HepG2 (cell line): ENCODE measurements around the gene ERO1A. TPM values are rescaled to one million over a fixed set of nuclear protein-coding genes. Genes with fewer than 3 reads are reported as not detected.

Experiments
- ATAC-seq: fragments of 200-7000 bp; cut with Tn5 transposase; 3 replicates; pipeline ENCODE4 v1.9.1; 2020; ENCODE audit warnings: mild to moderate bottlenecking, moderate library complexity
- BruUV-seq: library from RNA; stranded (reverse); fragments of 400-500 nt; replicated peaks from 2 replicates; lab custom pipeline; 2021; lab: Mats Ljungman, UMichigan
- CTCF ChIA-PET: fragments of 300-600 bp; formaldehyde crosslinking; extraction: SDS; loops from one replicate; lab custom pipeline; 2021; ENCODE audit warnings: low total read pairs, inconsistent platforms, low intra/inter-chr PET ratio; lab: Yijun Ruan, JAX
- POLR2A ChIA-PET: fragments of 350-600 bp; sonication (Branson Sonifier 250); formaldehyde crosslinking; loops from one replicate; lab custom pipeline; 2020; ENCODE audit warnings: antibody characterized with exemption, inconsistent platforms; lab: Yijun Ruan, JAX
- DNase-seq: peaks from one replicate; pipeline ENCODE4 v3.0.0-alpha.2; 2015; ENCODE audit warnings: low spot score
- FAIRE-seq: peaks from 3 replicates; lab custom pipeline; 2011; peaks lifted over from hg19 to GRCh38; lab: Jason Lieb, UNC
- H2AFZ ChIP-seq: one replicate; pipeline ENCODE4 v1.6.1; 2011; ENCODE audit warnings: low read length, inconsistent platforms
- H3K27ac ChIP-seq: fragments of 300-600 bp; 3 replicates; pipeline ENCODE4 v1.8.0; 2011; ENCODE audit warnings: mixed run types, mild to moderate bottlenecking, mixed read lengths, low read length, inconsistent platforms; ENCODE audit not compliant: insufficient read depth; ENCODE audit errors: extremely low read length
- H3K27me3 ChIP-seq, 2 experiments: fragments of 200-600 bp in 1 of 2; 2 replicates in 1 of 2; 3 replicates in 1 of 2; pipeline versions ENCODE4 v1.6.0 to v1.8.0; 2011; ENCODE audit warnings: low read length in 2 of 2, mild to moderate bottlenecking in 2 of 2, moderate library complexity in 2 of 2, inconsistent platforms in 1 of 2; ENCODE audit not compliant: insufficient read depth in 2 of 2, control insufficient read depth in 1 of 2
- H3K36me3 ChIP-seq, 2 experiments: fragments of 200-600 bp in 1 of 2; replicated peaks in 1 of 2; 2 replicates in 1 of 2; 3 replicates in 1 of 2; pipeline versions ENCODE4 v1.5.1 to v1.8.0; 2011; ENCODE audit warnings: low read length in 2 of 2, inconsistent platforms in 1 of 2; ENCODE audit not compliant: insufficient read depth in 2 of 2, control insufficient read depth in 1 of 2
- H3K4me1 ChIP-seq: 2 replicates; pipeline ENCODE4 v1.5.1; 2012; ENCODE audit warnings: low read length, inconsistent platforms; ENCODE audit not compliant: insufficient read depth
- H3K4me2 ChIP-seq: 2 replicates; pipeline ENCODE4 v1.6.0; 2011; ENCODE audit warnings: low read depth, low read length, inconsistent platforms
- H3K4me3 ChIP-seq, 3 experiments: fragments of 200-600 bp in 1 of 3; sonication (generic), shearing (Covaris generic) in 1 of 3; replicated peaks in 1 of 3; 2 replicates each; pipeline ENCODE4 v1.5.1; 2011 to 2016; ENCODE audit warnings: low read length in 3 of 3, inconsistent platforms in 2 of 3, low read depth in 2 of 3, mild to moderate bottlenecking in 2 of 3, control low read depth in 1 of 3, mixed read lengths in 1 of 3; ENCODE audit not compliant: insufficient read depth in 1 of 3
- H3K79me2 ChIP-seq: one replicate; pipeline ENCODE4 v1.6.1; 2011; ENCODE audit warnings: low read length, inconsistent platforms; ENCODE audit not compliant: insufficient read depth
- H3K9ac ChIP-seq: 2 replicates; pipeline ENCODE4 v1.6.0; 2011; ENCODE audit warnings: mild to moderate bottlenecking, low read depth, low read length, inconsistent platforms; ENCODE audit not compliant: insufficient read depth
- H3K9me3 ChIP-seq: 2 replicates; pipeline ENCODE4 v1.5.1; 2012; ENCODE audit warnings: mild to moderate bottlenecking, low read length
- H4K20me1 ChIP-seq: 2 replicates; pipeline ENCODE4 v1.6.0; 2011; ENCODE audit warnings: inconsistent platforms, mild to moderate bottlenecking, low read length, moderate library complexity; ENCODE audit not compliant: insufficient read depth
- LCORL ChIP-seq, 2 experiments: fragments of 450-650 bp in 1 of 2; sonication (generic) in 1 of 2; formaldehyde crosslinking in 1 of 2; IDR thresholded peaks; 2 replicates each; pipeline versions ENCODE4 v1.5.0 to v1.6.1; 2017 to 2020; ENCODE audit warnings: antibody characterized with exemption in 1 of 2, missing genetic modification reagents in 1 of 2
- SMAD1 ChIP-seq: sonication (generic); formaldehyde crosslinking; IDR thresholded peaks from 2 replicates; pipeline ENCODE4 v1.4.0; 2020; ENCODE audit warnings: missing genetic modification reagents, low read depth, mild to moderate bottlenecking, borderline replicate concordance
- ZNF891 ChIP-seq: sonication (generic); formaldehyde crosslinking; IDR thresholded peaks from 2 replicates; pipeline ENCODE4 v1.5.0; 2020; ENCODE audit warnings: mild to moderate bottlenecking, missing genetic modification reagents
- WGBS: methylation state at CpG from one replicate; pipeline ENCODE4 v1.1.6; 2017; ENCODE audit warnings: low lambda C conversion rate; 5-methylcytosine and 5-hydroxymethylcytosine counted together
- in situ Hi-C: cut with HindIII; loops from 2 replicates; pipeline ENCODE4 v1.10.0; 2017; ENCODE audit warnings: low pct_unique_long_range_greater_than_20kb; ENCODE audit not compliant: extremely low pct_ligation_motif_present
- intact Hi-C: fragments of 100-400 bp; cut with micrococcal nuclease; formaldehyde crosslinking; loops from one replicate; pipeline ENCODE4 v1.10.0; 2022; ENCODE audit not compliant: unreplicated experiment
- polyA plus RNA-seq, 8 experiments: library from polyadenylated mRNA; depleted of rRNA in 3 of 8; stranded (reverse) in 7 of 8; unstranded in 1 of 8; fragments of >200 nt; fragmentation: Illumina TruSeq in 4 of 8; extraction: Trizol in 4 of 8; gene quantifications; 2 replicates each; pipeline versions ENCODE4 v1.2.1 to v1.2.3, GENCODE V29; 2011 to 2016; ENCODE audit warnings: low read depth in 4 of 8, missing spikeins in 1 of 8, mixed read lengths in 1 of 8; ENCODE audit not compliant: insufficient read depth in 1 of 8
- total RNA-seq, 5 experiments: library from RNA; depleted of rRNA; stranded (reverse); fragments of >200 nt; fragmentation: Illumina TruSeq; extraction: Trizol; gene quantifications; 2 replicates each; pipeline ENCODE4 v1.2.3, GENCODE V29; 2016; ENCODE audit warnings: low read depth in 1 of 5
- TF ChIP-seq, protein P1 (sequence below): sonication (generic); formaldehyde crosslinking; IDR thresholded peaks from 2 replicates; pipeline ENCODE4 v1.9.0; 2021; ENCODE audit warnings: missing genetic modification reagents, mild to moderate bottlenecking, borderline replicate concordance

ERO1A gene
- total and polyA plus RNA-seq, 2 of the 13 experiments (the other 11 are each of a cell fraction or from before 2014, with no cell fraction given): 60.3 to 137 TPM

DNA sequence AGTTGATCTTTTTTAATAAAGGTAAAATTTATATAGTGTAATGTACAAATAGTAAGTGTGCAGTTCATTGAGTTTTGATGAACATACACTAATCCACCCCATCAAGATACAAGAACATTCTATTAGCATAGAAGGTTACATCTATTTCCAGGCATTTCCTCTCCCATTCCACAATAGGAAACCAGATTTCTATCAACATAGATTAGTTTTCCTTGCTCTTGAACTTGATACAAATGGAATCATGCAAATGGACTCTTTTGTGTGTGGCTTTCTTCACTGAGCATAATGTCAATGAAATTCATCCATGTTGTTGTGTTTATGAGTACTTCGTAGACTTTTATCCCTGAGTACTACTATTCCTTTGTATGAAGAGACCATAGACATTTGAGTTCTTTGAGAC is 45.4 kb upstream of the ERO1A start:
- no peak overlapping the region for H3K9ac ChIP-seq
- CTCF ChIA-PET: no interaction called here
- WGBS: 100% methylated on average over 1 of the region's 1 CpG
- ATAC-seq (no peak), FAIRE-seq (no peak), DNase-seq (no peak)
- no peak overlapping the region for H2AFZ ChIP-seq
- no peaks in the 10 kb centered on the region for H3K27me3 ChIP-seq
- BruUV-seq: no TSS peak
- in situ Hi-C loops: no loop called here
- POLR2A ChIA-PET: interaction anchor here (1.7 kb wide), 1 partner anchor 14 kb away, joined by 4 read pairs; no protein-coding TSS in a partner anchor
- no peak for TF ChIP-seq ZNF891 (CRISPR knock-in tag)
- H3K79me2 ChIP-seq: peaks cover 69% of the 10 kb centered on the region
- H3K4me1 ChIP-seq: peaks cover 32% of the 10 kb centered on the region
- intact Hi-C loops: no loop called here
- no peak overlapping the region for H3K27ac ChIP-seq
- peaks cover 0 to 6% of the 10 kb centered on the region in 2 experiments; a peak in 2 of 5 replicates for H3K36me3 ChIP-seq
- H3K9me3 ChIP-seq: no peaks in the 10 kb centered on the region
- H3K4me3 ChIP-seq: no peak overlapping the region
- H4K20me1 ChIP-seq: no peaks in the 10 kb centered on the region
- H3K4me2 ChIP-seq: no peak overlapping the region

DNA sequence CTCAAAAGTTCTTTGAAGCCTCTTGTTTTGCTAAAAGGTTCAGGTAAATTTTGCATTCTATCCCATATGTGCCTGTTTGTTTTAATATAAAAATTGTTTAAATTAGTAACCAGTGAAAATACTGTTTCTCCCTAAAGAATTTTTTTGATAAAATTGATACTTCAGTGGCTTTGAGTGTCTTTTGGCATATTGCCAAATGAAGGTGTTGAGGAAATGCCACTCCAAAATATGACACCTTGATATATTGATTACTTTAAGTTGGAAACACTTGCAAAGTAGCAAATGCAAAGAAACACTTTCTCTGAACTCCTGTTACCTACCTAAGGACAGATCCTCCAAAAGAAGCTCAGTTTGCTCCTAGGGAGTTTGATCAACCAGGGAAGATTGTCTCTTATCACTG is 43.1 kb upstream of the ERO1A start:
- Histone ChIP-seq H3K4me1 (peaks cover 44% of the 10 kb centered on the region), H3K36me3 (no peaks in the 10 kb centered on the region; a peak in 3 of 5 replicates), H3K27me3 (no peaks in the 10 kb centered on the region), H3K9ac (no peak overlapping the region), H2AFZ (no peak overlapping the region), H3K79me2 (peaks cover 75% of the 10 kb centered on the region), H3K27ac (no peak overlapping the region), H3K9me3 (no peaks in the 10 kb centered on the region), H4K20me1 (no peaks in the 10 kb centered on the region), H3K4me2 (no peak overlapping the region), H3K4me3 (no peak overlapping the region)
- in situ Hi-C loops: no loop called here
- ChIA-PET CTCF (no interaction called here), POLR2A (interaction anchor here (1.4 kb wide), 1 partner anchor 9 kb away, joined by 4 read pairs; the partner anchor contains the start of gene STYX)
- no peak for TF ChIP-seq SMAD1 (CRISPR knock-in tag)
- peak; percentile 83 for TF ChIP-seq LCORL (IDR thresholded peaks at IDR 0.05)
- no peak for TF ChIP-seq LCORL (CRISPR knock-in tag; IDR thresholded peaks at IDR 0.05)
- TF ChIP-seq, protein P1, sequence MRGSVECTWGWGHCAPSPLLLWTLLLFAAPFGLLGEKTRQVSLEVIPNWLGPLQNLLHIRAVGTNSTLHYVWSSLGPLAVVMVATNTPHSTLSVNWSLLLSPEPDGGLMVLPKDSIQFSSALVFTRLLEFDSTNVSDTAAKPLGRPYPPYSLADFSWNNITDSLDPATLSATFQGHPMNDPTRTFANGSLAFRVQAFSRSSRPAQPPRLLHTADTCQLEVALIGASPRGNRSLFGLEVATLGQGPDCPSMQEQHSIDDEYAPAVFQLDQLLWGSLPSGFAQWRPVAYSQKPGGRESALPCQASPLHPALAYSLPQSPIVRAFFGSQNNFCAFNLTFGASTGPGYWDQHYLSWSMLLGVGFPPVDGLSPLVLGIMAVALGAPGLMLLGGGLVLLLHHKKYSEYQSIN (CRISPR knock-in tag): no peak
- no TSS peak for BruUV-seq
- no peak for DNase-seq
- no peak for ATAC-seq
- no peak for FAIRE-seq
- intact Hi-C loops: no loop called here
